Astrocyte (in vitro differentiated cells and primary cell): ENCODE data around the gene ELAPOR2.

ENCODE experiments used
- CTCF ChIP-seq: IDR thresholded peaks from 2 replicates; pipeline ENCODE4 v1.5.1; 2011; ENCODE audit warnings: low read depth, mild to moderate bottlenecking, inconsistent platforms, low read length, moderate library complexity; ENCODE audit not compliant: insufficient read depth
- EZH2 ChIP-seq: IDR thresholded peaks from 2 replicates; pipeline ENCODE4 v1.6.1; 2012; ENCODE audit warnings: mild to moderate bottlenecking, low read length, inconsistent platforms; ENCODE audit not compliant: insufficient read depth

GRCh38 chr7:87058744-87059524 lies 520 bp downstream of the ELAPOR2 start:
- TF ChIP-seq CTCF (no peak), EZH2 (no peak)
